ENCODE data around the gene C16orf46. TPM values are rescaled to one million over a fixed set of nuclear protein-coding genes. Genes with fewer than 3 reads are reported as not detected.

Gene C16orf46
- total RNA-seq, 1 experiment from 2014 or later, result 2.0 TPM

GRCh38 chr16:81106826-81107503 is 29.9 kb upstream of the C16orf46 start:
- Histone ChIP-seq H3T11ph (ENCODE audit: low read length) (no peak overlapping the region), H2BK12ac (ENCODE audit: insufficient read length, low read depth, low read length) (no peak overlapping the region), H4K20me1 (ENCODE audit: control insufficient read depth, insufficient read depth, insufficient read length) (no peaks in the 10 kb centered on the region), H4K91ac (ENCODE audit: insufficient read length, low read depth, low read length) (no peak overlapping the region), H2AFZ (ENCODE audit: low read length) (no peak overlapping the region), H3K23ac (ENCODE audit: insufficient read length, low read depth, low read length) (no peak overlapping the region), H3K27me3 (ENCODE audit: insufficient read depth, low read length) (no peaks in the 10 kb centered on the region), H2AK5ac (ENCODE audit: insufficient read length, low read length) (no peak overlapping the region), H3K9me3 (ENCODE audit: control insufficient read depth, low read depth, low read length) (no peaks in the 10 kb centered on the region), H4K8ac (replicated peaks; ENCODE audit: insufficient read length, low read depth, low read length) (no peak overlapping the region), H3K9ac (ENCODE audit: extremely low read depth, insufficient read length, low read length) (no peak overlapping the region), H3K56ac (ENCODE audit: insufficient read length, low read depth, low read length) (no peak overlapping the region), H2BK20ac (ENCODE audit: low read depth, low read length, poor library complexity, severe bottlenecking) (no peak overlapping the region), H3K79me1 (ENCODE audit: insufficient read depth, low read depth, low read length, poor library complexity, severe bottlenecking) (no peaks in the 10 kb centered on the region), H3K18ac (ENCODE audit: insufficient read length, low read depth, low read length) (no peak overlapping the region), H3K23me2 (ENCODE audit: insufficient read length, low read depth, low read length, poor library complexity, severe bottlenecking) (no peaks in the 10 kb centered on the region), H3K79me2 (ENCODE audit: insufficient read depth, low read length) (no peaks in the 10 kb centered on the region), H2BK120ac (ENCODE audit: low read depth, low read length, poor library complexity, severe bottlenecking) (no peak overlapping the region), H3K4me2 (ENCODE audit: insufficient read depth, insufficient read length, low read length) (no peak overlapping the region), H2BK5ac (ENCODE audit: insufficient read length, low read length) (no peak overlapping the region), H2BK15ac (ENCODE audit: low read depth, low read length) (no peak overlapping the region), H3K4me1 (ENCODE audit: insufficient read depth, low read length) (no peaks in the 10 kb centered on the region), H3K4ac (ENCODE audit: low read depth, low read length) (no peak overlapping the region), H4K5ac (ENCODE audit: insufficient read length, low read depth, low read length) (no peak overlapping the region), H3K14ac (ENCODE audit: insufficient read depth, low read length) (no peak overlapping the region), H3K27ac (ENCODE audit: insufficient read length, low read depth, low read length) (no peak overlapping the region)
- no peak overlapping the region for H3K27ac Mint-ChIP-seq
- WGBS (ENCODE audit: extremely low coverage, insufficient read length, low lambda C conversion rate), result no CpG with 5 or more reads among the region's 8 CpGs
- no peaks in the 10 kb centered on the region; the same call in 1 of the 2 replicates for H3K27me3 Mint-ChIP-seq (ENCODE audit: low read depth)
- no peaks in the 10 kb centered on the region for H3K4me1 Mint-ChIP-seq
- H3K4me3 Mint-ChIP-seq, result no peak overlapping the region
- H3K9me3 Mint-ChIP-seq, result no peaks in the 10 kb centered on the region
- no peak for DNase-seq
- H3K36me3 Mint-ChIP-seq (ENCODE audit: insufficient read depth in 1 of 3, low read depth in 3 of 3), result no peaks in the 10 kb centered on the region
- TF ChIP-seq, protein P1, sequence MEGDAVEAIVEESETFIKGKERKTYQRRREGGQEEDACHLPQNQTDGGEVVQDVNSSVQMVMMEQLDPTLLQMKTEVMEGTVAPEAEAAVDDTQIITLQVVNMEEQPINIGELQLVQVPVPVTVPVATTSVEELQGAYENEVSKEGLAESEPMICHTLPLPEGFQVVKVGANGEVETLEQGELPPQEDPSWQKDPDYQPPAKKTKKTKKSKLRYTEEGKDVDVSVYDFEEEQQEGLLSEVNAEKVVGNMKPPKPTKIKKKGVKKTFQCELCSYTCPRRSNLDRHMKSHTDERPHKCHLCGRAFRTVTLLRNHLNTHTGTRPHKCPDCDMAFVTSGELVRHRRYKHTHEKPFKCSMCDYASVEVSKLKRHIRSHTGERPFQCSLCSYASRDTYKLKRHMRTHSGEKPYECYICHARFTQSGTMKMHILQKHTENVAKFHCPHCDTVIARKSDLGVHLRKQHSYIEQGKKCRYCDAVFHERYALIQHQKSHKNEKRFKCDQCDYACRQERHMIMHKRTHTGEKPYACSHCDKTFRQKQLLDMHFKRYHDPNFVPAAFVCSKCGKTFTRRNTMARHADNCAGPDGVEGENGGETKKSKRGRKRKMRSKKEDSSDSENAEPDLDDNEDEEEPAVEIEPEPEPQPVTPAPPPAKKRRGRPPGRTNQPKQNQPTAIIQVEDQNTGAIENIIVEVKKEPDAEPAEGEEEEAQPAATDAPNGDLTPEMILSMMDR (conservative IDR thresholded peaks at IDR 0.05), result no peak
